DMS 273 (cell line): ENCODE data around the gene NRCAM.
A peak's percentile ranks its signal among the peaks of the same experiment; 100 is the strongest.
"Not testable (repeated sequence)": the region's sequence is repeated elsewhere in the genome, so short reads cannot be mapped to it uniquely, and the experiment has no call there.

Experiments
- DNase-seq: peaks from one replicate; lab custom pipeline; 2025; ENCODE audit not compliant: unreplicated experiment; lab: John Stamatoyannopoulos, UW

The NRCAM gene

DNA sequence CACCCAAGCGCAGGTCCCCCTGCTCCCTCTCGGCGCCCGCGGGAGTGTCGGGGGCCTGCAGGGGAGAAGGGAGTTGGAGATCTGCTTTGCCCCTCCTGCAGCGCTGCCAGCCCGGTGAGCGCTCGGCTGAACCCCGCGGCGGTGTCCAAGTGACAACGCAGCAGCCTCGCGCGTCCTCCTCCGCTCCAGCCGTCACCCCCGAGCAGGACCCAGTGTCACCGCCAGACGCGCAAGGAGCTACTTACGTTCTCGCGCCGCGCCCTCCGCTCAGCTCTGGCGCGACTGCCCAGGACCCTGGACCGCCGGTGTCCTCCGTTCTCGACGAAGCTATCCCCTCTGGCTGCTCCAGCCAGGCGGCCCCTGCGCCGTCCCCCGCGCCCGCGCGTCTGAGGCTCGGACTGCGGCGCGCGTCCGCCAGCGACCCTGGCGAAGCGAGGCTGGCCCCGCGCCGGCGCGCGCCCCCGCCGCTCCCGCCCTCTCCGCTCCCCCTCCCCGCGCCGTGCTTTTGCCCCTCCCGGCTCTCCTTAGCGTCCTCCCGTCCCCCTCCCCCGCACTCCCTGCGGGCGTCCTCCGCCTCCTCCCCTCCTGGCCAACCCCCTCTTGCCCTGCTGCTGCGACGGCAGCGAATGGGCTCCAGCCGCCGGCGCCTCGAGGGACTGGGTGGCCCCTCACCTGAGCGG is at the start of gene NRCAM:
TSS of gene NRCAM (minus strand) at position 439 of the 680 bp plus-strand sequence. CDS start 216,372 bp downstream, outside the sequence.
- DNase-seq = peak; percentile 99

DNA sequence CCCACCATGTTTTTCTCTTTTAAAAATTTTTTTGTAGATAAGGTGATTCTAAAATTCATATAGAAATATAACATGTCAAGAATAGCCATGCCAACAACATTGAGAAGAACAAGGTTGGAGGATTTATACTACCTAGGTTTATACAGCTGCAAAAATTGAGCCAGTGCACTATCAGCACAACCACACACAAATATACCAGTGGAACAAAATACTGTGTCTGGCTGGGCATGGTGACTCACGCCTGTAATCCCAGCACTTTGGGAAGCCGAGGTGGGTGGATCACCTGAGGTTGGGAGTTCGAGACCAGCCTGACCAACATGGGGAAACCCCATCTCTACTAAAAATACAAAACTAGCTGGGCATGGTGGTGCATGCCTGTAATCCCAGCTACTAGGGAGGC is 48.3 kb upstream of the NRCAM start:
- not testable (repeated sequence) for DNase-seq

DNA sequence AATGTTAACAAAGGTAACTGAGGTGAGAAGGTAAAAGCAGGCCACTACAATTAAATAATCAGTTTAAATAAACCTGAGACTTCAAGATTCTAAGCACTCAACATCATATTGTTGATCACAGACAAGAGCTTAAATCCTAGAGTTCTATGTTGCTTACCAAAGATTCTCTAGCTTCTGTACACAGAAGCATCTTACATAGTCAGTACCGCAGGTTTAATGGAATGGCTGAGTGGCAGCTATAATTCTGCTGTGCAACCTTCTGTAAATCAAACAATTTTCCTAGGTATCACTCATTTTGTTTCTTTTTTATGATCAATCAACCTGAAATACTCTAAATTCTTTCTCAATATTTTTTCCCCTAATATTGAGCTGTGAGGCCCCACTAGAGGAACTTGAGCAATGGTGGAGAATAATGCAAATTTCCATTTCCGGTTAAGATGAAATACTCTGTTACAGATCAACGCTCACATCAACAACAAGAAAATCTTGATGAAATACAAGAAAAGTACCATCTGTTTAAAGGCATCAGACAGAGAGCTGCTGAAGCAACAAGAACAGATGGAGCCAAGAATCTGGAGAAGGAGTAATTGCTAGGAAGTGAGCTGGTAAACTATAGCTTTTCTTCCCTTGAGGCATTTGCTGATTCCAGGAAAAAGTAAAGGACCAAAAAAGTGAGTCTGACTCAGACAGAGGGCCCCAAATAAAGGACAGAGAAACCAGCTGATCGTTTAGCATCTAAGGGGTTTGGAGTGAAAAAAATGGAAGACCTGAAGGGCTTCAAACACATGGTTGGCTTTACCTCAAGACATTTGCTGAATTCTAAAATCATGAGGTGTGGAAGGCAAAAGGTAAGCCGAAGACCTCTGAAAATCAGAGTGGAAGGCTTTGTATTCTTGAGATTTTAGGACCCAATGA is 47.1 kb upstream of the NRCAM start:
- DNase-seq = peak; percentile 90

DNA sequence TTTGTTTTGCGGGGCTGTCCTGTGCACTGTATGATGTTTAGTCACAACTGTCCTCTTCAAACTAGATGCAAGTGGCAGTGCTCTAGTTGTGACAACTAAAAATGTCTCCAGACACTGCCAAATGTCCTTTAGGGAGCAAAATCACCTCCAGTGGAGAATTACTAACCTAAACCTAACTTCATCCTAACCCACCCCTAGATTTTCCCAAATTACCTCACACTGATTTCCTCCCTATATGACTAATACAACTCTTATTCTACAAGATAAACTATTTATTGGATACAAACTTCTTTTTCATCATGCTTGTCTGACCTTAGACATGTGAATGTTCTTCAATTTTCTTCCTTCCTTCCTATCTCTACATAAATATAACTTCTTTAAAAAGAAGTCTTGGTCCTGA is 43.3 kb upstream of the NRCAM start:
- no peak for DNase-seq

DNA sequence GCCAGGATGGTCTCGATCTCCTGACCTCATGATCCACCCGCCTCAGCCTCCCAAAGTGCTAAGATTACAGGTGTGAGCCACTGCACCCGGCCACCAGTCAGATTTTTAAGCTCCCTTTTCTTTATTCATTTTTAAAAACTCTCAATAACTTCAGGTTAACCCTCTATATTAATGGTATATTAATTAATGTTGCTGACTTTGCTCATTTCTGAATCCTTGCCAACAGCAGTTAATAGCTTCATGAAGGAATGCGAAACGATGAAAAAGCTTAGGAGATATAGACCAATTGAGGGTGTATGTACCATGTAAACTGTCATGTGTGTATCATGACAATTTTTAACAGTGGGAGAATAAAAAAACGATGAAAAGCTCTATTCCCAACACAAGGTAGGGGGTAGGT is 42.2 kb upstream of the NRCAM start:
- DNase-seq = no peak

DNA sequence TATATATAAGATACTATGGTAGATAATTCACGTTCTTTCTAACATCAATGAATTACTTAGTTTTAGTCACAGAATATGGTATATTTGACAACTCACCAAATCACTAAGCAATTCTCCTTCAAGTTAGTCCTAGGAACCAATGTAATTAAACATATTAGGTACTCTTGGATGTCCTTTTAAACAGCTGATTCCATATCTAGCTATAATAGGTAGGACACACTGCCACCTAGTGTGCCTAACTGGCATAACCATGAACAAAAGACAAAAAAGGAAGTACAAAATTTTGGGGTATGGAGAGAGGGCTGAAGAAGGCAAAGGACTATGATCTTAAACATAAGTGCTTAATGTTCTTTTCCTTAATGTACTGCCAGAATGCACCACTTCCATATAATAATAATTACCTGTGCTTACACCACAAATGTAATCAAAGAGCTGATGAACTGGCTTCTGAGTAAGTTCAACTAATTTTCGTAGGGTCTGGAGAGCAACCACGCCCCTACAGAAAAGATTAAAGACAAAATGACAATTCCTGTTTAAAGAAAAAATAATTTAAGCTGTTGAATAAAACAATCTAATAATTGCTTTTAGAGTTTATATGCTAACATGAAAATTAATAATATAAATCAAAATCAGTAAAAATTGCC is 41.0 kb upstream of the NRCAM start:
- DNase-seq = peak; percentile 91

DNA sequence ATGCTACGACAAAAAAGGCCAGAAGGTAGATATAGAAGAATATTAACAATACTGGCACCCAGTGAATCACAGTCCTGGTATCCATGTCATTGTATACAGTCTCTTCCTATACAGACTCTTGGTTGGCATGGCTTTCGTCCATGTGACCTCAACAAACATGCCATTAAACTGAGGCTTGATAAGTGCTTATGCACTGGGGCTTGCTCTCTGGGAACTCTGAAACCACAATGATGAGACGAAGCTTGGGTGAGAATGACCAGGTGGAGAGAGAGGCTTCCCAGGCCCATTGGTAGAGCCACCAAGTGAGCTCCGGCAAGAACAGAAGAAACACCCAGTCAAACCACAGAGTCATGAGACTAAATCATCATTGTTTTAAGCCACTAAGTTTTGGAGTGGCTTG is 36.5 kb upstream of the NRCAM start:
- no peak for DNase-seq

DNA sequence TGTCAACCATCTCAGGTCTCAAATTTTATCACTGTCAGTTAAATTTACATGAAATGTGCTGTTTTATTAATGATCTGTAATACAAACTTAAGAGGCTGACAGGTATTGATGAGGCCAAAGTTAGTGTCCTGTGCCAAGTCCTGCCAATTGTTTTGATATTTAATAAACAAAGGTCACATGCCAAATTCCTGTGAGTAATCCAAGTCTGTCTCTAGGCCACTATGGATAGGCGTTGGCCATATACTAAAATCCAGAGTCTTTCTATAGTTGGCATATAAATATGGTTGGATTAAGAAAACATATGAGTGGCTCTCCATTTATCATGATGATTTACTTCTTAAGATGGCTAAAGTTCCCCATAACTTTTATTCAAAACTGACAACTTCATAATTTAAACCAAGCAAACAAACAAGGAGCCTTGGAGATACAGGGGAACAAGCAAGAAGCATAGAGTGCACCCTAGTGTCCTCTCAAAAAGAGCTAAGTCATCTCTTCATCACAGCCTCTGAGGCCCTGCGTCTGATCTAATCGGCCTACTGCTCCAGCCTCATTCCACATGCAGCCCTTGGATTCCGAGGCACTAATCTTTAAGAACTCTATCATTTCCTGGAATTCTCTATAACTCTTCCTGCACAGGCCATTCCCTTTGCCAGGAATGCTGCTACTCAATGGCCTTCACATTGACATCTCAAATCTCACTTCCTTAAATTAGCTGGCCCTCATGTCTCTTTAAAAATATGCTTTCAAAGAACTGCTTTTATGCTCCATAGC is 32.7 kb upstream of the NRCAM start:
- no peak for DNase-seq

DNA sequence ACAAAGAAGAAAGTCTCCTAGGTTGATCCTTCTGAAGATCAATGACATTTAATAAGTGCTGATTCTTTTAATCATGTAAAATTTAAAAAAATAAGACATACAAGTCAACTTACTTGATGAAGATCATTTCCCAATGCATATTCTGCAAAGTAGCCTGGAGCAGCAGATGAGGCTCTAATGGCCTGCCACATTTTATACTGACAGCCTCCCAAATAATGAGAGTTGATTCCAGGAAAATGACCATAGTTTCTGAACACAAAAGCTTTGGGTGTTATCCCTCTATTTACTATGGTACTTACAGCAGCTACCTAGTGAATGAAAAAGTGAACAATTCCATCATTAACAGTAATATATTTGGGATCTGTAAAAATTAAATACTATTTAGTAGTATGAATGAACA is 31.4 kb upstream of the NRCAM start:
- DNase-seq = no peak

DNA sequence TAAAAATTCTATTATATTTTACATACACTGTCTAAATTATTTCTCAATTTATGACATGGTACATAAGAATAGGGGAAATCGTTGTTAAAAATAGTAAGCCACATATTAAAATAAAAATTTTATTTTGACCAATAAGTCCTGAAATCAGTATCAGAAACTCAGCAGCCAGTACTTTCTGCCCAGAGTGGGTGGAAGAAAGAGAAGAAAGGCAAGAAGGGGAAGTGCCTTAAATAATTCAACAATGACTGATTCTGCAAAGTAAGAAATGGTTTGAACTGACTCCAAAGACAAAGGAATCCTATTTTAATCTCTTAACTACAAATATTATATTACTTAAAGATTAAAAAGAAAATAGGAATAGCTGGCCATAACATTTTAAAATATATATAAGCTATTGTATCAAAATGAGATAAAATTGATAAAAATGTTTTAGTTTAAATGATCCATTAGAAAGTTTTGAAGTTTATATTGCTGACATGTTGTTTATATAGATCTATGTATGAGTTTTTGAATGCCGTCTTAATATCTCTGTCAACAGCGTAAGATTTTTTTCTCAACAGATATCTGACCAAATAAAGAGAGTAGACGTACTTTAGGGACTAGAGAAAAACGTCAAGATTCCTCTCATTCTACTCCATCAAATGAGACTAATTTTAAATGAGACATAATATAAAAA is 30.2 kb upstream of the NRCAM start:
- DNase-seq = no peak

DNA sequence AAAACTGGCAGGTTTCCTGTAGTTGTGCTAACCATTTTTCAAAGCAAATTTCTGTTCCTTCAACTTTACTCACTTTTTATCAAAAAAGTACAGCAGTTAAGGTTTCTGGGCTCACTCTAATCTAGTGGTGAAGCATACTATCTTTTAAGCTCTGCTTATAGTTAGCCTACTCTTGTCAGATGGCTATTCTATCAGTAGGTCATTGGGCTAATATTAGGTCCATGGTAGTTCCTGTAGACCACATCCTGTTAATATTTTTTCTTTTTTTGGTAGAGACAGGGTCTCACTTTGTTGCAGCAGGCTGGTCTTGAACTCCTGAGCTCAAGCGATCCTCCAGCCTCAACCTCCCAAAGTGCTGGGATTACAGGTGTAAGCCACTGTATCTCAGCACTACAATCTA is 27.9 kb upstream of the NRCAM start:
- DNase-seq = no peak

DNA sequence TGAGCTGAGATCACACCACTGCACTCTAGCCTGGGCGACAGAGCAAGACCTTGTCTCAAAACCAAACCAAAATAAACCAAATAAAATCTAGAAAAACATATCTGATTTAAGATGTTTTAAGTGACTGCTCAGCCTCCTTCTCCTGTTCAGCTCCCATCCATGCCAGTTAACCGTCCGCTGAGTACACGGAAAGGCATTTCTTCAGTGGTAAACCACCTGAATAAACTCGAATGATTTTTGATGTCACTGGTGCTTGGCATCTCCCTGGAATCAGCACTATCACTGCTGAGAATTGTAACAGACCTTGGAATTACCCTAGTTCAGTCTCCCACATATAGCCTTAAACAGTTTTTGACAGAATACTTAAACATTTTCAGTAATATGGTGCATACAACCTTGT is 24.1 kb upstream of the NRCAM start:
- DNase-seq = no peak

DNA sequence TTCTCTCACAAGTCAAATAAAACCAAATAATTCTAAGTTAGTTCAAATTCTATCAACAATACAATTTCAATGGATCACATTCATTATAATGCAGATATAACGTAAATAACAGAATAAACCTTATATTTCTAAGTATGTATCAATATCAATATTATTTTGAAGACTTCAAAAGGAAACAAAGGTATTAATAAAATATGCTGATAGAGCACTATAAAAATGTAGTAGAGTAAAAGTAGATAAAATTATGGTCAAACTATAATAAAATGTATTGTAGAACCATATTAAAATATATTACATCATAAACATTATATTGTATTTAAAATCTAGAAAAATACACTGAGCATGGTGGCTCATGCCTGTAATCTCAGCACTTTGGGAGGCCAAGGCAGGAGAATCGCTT is 23.5 kb upstream of the NRCAM start:
- DNase-seq = no peak

DNA sequence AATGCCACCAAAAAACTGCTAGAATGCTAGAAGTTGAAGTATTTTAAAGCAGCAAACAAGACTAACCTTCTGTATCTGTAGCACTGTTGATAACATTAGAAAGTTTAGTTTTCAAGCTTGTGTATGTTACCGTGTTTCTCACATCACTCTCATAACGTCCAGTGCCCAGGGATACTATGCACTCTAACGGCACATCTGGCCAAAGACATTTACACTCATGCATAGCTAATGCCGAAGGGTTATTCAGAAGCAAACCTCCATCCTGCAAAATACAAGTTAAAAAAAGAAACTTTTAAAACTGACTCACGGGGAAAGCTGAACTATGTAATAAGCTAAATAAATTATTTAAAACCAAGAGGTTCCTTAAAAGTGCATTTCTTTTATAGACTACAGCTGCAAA is 22.9 kb upstream of the NRCAM start:
- DNase-seq = no peak

DNA sequence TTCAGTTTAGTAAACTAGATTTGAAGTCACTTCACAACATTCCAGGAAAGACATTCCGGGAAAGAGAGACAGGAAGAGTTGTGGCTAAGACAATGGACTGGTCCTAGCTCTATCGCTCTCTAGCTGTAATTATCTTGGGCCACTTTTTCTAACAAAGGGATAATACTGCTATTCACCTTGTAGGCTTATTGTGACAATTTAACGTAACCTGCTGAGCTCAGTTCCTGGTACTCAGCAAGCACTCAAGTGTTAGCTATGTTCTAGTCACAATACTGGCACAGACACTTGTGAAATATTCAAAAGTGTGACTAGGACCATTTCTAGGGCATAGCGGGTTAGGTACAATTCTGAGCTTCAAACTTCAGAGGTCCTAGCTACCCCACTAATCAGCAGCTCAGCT is 12.0 kb upstream of the NRCAM start:
- no peak for DNase-seq

DNA sequence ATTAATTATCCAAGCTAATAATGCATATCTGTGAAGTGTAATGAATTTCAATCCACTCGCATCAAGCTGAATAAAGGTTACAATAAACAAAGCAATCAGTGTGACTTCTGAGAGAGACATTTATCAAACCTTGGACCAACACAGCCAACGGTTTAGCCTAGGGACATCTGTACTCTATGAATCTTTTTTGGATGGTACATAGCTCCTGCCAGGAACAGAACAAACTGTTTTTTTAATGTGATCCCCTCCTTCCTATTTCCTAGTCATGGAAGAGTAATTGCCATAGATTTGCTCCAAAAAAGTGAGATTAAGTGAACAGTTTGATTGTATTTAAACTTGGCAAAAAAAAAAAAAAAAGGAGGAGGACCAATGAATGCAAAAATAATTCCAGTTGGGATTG is 11.2 kb upstream of the NRCAM start:
- no peak for DNase-seq

DNA sequence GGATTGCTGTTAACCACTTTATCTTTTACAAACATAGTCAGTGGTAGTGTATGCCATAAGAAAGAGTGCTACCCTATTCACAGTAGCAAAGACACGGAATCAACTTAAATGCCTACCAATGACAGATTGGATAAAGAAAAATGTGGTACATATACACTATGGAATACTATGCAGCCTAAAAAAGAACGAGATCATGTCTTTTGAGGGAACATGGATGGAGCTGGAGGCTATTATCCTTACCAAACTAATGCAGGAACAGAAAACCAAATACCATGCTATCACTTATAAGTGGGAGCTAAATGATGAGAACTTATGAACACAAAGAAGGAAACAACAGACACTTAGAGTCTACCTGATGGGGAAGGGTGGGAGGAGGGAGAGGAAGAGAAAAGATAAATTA is 10.1 kb upstream of the NRCAM start:
- DNase-seq = not testable (repeated sequence)

DNA sequence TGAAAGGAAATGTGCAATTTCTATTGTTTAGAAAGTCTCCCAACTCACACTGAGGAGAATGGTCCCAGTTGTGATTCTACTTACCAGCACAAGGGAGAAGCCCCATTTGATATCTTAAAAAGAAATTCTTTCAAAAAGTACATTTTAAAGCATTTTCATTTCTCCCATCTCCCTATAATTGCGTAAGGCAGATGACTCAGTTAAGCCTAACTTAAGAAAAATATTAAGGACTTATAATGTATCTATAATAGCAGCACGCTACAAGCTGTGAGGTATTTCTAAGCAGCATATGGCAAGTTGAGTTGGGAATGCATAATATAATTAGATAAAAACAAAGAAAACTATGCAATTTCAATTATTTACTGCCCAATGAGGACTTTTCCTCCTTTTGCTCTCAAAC is 8.5 kb upstream of the NRCAM start:
- DNase-seq = peak; percentile 43

DNA sequence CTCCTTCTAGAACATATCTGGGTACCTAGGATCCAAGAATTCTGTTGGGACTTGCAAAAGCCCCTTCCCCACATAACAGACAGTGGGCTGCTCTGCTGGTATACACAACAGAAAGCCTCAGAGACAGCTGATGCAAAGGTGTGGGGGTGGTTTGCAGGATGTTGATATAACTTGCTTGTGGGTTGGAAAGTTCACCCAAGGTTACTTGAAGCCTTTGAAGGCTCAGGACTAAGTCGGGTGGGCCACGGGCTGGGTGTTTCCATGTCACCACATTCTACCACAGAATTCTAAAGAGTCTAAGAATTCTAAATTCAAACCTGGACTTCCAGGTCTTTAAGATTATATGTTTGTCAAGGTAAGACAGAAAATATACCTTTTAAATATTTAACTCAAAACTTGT is 7.4 kb upstream of the NRCAM start:
- DNase-seq = peak; percentile 21

DNA sequence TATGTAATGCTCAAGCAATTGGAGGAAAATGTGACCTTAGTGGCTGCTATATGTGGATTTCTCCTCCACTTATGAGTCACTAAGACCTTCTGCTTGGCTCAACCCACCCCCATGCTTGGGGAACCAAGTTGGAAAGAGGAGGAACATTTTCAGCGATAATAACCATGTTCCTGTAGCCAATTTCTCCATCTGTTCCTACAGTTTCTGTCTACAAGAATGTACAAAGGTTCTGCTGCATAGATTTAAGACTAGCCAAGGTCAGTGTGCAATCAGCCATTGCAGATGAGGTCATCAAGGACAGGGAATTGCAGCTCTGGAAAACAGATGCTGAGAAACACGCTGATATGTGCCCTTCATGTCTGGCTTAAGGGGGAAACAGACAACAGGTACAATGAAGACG is 5.6 kb upstream of the NRCAM start:
- DNase-seq = peak; percentile 100

DNA sequence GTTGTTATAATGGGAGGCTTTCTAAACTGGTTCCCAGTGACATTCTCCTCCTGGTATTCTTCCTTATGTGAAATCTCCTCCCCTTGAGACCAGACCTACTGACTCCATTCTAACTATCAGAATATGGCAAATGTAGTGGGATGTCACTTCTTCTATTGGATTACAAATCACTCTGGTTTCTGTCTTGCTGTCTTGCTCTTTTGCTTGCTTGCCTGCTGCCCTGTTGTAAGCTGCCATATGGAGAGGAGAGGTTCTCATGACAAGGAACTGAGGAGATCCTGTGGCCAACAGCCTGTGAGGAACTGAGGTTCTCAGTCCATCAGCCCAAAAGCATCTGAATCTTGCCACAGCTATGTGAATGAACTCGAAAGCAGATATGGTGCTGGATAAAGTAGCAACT is 4.7 kb upstream of the NRCAM start:
- DNase-seq = peak; percentile 82
